ENCODE measurements around the gene IL1R2.

GRCh38 chr2:101982495-101983029, 9.2 kb upstream of the IL1R2 start:
- TF ChIP-seq CREB1 (IDR thresholded peaks at IDR 0.05) (no peak), CHD1 (IDR thresholded peaks at IDR 0.05; ENCODE audit: low read depth, low read length) (no peak), POLR2AphosphoS5 (IDR thresholded peaks at IDR 0.05; ENCODE audit: low read depth, low read length) (no peak), EP300 (IDR thresholded peaks at IDR 0.05; ENCODE audit: borderline replicate concordance in 1 of 2, low read depth in 2 of 2, low read length in 2 of 2) (no peak), CEBPB (IDR thresholded peaks at IDR 0.05; ENCODE audit: low read depth, low read length) (no peak)
